Measurements from ENCODE around the gene SYNDIG1.

Gene SYNDIG1

DNA sequence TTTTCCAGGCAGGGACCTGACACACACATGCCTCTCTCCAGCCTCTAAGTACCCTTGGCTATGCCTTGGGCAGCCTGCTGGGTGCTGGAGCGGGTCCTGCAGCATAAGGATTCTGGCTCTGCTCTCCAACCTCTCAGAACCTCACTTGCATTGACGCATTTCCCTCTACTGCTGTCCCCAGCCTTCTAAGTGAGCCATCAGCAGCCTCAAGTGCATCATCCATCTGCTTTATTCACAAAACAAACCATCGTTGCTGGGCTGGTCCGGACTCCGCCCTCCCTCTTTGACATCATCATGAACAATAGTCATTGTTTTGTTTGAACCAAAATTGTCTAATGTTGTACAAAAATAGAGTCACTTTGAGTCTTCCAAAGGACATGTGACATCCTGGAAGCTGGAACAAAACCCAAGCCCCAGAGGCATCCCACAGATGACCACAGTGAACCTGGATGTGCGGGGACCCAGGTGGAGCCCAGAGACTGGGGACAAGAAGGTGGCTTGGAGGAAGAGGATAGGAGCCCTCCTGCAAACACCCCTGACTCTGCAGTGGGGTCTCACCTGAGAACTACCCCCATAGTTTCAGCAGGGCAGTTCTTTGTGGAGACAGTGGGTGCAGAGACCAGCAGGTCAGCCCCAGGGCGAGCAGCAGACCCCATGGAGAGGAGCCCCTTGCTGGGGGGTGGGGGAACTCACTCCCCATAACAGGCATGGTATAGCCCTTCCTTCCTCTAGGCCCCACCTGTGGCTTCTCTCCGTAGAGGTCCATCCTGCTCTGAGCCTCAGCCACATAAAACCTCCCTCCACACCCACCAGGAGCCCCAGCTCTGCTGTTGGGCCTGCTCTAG lies 230.1 kb downstream of the SYNDIG1 start:
- no peak for DNase-seq

GRCh38 chr20:24700166-24700860 lies 230.9 kb downstream of the SYNDIG1 start:
- no peak for DNase-seq

- DNase-seq: no peak
Observed at GRCh38 chr20:24701027-24701426, 231.6 kb downstream of the SYNDIG1 start.

DNA sequence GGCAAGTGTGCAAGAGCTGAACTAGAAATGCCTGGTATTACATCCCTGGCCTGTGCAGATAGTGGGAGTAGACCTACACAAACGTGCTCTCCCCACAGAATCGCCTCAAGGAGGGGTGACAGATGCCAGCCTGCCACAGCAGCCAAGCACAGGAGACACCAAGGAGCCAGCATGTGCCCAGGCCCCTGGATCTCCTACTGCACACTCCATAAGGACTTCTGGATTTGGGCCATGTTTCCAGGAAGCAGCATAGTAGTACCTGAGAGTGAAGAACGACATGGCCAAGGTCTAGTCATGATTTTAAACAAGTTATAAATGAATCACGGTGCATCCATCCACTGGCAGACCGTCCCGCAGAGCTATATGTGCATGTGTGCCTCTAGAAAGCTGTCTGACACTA lies 232.2 kb downstream of the SYNDIG1 start:
- no peak for DNase-seq

DNA sequence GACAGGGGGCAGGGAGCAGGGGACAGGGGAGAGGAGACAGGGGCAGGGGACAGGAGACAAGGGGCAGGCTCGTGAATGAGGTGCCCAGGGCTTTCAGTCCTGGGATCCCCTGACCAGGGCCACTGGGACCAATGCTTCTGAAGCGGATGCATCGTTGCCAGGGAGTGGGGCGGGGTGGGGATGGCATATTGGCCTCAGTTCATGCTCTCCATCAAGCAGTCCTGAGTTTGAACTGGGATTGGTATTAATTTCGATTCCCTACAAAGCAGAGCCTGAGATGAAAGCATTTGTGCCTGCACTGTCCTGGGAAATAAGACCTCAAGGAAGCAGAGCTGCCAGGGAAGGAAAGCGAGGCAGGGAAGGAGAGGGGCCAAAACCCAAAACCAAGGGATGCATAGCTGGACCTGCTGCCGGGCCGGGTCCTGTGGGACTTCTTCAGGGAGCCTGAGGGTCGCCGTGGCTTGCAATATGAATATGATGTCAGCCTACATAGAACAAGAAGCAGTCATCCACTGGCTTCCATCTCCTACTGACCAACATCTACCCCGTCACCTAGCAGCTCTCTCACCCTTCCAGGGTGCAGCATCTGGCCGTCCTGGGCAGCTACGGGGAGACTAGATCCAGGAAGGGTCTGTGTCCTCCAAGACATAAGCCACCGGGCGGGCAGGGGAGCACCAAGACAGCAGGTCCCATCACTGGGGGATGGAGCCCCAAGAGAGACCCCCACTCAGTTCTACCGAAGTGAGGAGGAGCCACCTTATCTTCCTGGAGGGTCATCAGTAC lies 233.3 kb downstream of the SYNDIG1 start:
- no peak for DNase-seq

DNA sequence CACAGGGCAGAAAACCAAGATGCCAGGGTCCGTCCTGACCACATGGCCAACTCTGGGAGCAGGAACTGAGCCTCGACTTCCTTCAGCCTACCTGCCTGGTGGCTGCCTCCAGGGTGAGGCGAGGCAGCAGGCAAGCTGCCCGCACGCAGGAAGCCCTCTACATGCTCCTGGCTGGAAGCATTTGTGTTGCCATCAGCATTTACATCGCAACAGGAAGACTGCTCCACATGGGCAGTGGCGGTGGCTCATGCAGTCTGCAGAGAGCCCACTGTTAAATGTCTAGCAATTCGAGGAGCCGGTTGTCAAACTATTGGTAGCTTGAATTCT lies 233.8 kb downstream of the SYNDIG1 start:
- no peak for DNase-seq

GRCh38 chr20:24704899-24705298 lies 235.5 kb downstream of the SYNDIG1 start:
- DNase-seq: no peak

- peak in 1 of 2 donors; percentile 22 for DNase-seq
Observed at GRCh38 chr20:24705486-24705885, 236.1 kb downstream of the SYNDIG1 start.

GRCh38 chr20:24708411-24709295 lies 239.2 kb downstream of the SYNDIG1 start:
- DNase-seq: no peak

Measured in inflammatory macrophage treated with lipopolysaccharide for 1 hour (primary cell).